HG03571 (cell line): ENCODE results near the gene CCDC137.
A peak's percentile ranks its signal among the peaks of the same experiment; 100 is the strongest.

Source experiments
- ATAC-seq: cut with Tn5 transposase; IDR thresholded peaks from one replicate; pipeline ENCODE4 v1.9.1; 2021; ENCODE audit not compliant: unreplicated experiment

CCDC137 gene

DNA sequence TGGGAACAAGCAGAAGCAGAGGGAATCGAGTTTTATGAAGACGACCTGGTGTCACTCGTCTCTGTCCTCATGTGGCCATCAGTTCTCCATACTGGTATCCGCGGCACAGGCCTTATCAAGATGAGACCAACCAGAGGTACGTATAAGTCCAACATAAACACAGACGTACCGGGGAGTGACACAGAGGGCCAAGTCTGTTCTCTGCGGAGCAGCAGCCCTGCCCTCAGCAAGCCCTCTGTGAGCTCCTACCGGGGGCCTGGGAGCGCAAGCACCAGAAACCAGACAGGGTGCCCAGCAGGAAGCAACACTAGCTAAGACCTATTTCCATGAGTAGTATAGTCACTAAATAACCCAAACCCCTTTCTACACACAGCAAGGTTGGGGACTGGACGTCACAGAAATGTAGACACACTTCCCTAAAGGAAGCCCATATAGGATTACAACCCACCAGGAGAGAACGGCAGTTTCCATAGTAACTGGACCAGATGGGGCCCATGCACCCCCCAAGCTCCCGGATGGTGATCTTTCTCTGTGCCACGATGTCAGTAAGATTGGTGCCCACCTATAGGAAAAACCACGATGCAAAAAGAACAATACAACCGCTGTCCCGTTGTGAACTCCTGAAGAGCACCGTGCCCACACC lies 16.1 kb downstream of the CCDC137 start:
- no peak for ATAC-seq

- ATAC-seq, result peak; percentile 5
Measured at GRCh38 chr17:81683208-81683583, 16.7 kb downstream of the CCDC137 start.

DNA sequence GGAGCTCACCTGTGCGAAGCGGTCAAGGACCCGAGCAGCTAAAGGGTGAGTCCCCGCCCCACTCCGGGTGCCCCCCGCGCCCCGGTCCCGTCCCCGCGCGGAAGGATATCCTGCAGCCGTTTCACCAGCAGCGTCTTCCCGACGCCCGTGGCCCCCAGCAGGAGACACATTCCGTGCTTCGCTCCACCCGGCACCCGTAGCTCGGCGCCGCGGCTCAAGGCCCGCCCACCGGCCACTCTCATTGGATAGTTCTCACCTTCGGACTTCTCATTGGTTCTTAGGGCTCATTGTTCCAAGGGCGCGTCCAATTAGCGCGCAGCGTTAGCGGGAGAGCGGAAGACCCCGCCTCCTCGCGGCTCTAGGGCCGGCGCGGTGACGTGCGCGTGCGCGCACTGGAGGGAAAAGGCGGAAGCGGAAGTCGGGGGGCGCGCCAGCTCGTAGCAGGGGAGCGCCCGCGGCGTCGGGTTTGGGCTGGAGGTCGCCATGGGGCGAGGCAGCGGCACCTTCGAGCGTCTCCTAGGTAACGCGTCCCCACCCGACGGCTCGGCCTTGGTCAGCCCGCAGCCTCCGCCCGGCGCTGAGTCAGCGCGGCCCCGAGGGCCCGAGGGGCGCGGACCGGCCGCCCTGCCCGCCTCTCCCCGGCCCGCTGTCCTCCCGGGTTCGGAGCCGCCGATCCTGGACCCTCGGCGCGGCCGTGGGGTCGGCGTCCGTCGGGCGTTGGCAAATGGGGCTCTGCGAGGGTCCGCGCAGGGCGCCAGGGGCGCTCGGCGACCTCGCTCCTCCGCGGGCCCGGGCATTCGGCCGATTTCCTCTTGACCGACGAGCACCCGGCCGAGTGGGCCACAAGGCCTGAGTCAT lies 17.3 kb downstream of the CCDC137 start, which contains the start of the genes ARL16 and HGS:
Gene ARL16, minus strand, starts transcription at position 214 of the 858 bp plus-strand sequence. Its CDS starts 44 bp downstream, at position 170.
Gene HGS, plus strand, starts transcription at position 428 of the 858 bp plus-strand sequence. Its CDS starts 56 bp downstream, at position 484.
- ATAC-seq, result peak; percentile 88

DNA sequence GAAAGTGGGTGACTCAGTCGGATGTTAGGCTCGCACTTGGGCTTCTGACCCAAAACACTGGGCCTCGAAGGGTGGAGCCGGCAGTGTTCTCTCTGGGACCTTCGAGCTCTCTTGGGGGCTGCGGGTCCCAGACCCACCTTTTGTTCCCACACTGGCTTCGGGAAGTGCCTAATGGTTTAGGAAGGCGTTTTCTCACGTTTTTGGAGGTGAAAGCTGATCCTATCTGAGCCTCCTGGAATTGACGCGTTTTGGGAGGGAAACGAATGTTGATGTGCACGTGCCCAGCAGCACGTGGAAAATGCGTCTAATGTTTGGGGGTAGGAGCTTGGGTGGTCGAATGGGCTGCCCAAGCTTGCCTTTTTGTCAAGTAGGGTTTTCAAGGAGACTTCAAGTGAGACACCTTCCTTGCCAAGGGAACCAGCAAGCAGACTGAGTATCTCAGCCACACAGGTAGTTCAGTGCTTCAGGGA lies 17.9 kb downstream of the CCDC137 start:
- ATAC-seq, result no peak

DNA sequence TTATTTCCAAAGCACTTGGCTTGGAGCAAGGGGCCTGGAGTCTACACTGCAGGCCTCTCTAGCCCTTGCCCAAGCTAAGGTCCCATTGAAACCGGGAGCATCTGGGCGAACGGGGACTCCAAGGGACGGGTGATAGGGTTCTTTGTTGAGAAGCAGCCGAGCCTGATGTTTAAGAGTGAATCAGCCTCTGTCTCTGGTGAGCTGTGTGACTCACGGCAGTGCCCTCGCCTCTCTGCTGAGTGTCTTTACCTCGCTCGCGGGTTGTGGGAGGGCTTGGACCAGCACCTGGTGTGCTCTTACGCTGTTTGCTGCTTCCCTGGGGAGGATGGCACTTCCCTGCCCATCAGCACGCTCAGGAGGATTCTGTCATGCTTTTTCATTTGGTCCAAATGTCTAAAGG lies 18.6 kb downstream of the CCDC137 start:
- no peak for ATAC-seq

GRCh38 chr17:81686614-81687013 lies 20.1 kb downstream of the CCDC137 start:
- no peak for ATAC-seq

GRCh38 chr17:81687770-81688541 lies 21.4 kb downstream of the CCDC137 start:
- ATAC-seq, result no peak

DNA sequence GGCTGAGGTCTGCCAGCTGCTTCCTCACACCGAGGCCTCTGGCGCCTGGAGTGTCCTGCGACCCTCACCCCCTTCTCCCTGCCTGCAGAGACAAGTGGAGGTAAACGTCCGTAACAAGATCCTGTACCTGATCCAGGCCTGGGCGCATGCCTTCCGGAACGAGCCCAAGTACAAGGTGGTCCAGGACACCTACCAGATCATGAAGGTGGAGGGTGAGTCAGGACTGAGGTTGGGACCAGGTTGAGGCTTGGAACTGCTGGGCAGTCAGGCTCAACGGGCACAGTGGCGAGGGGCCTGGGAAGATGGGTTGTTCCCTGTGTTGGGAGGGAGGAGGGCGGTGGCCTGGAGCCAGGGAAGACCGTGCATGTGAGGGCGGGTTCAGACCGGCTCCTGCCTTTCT lies 22.1 kb downstream of the CCDC137 start:
- ATAC-seq, result no peak

- no peak for ATAC-seq
Measured at GRCh38 chr17:81690066-81690465, 23.5 kb downstream of the CCDC137 start.

DNA sequence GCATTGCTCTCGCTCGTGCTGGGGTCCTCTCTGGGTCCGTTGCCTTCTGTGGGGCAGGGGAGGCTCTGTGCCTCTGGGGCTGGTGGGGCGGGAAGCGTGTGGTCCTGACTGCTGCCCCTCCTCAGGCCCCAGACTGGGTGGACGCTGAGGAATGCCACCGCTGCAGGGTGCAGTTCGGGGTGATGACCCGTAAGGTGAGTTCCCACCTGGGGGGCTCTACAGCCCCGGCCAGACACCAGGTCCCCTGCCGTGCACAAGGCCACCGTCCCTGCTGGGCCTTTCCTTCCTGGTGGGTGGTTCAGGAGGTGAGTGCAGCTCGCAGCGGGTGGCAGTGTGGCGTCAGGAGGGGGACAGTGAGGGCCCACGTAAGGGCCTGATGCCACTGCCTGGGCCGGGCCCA lies 24.0 kb downstream of the CCDC137 start:
- ATAC-seq, result no peak

GRCh38 chr17:81691196-81691595 lies 24.7 kb downstream of the CCDC137 start:
- no peak for ATAC-seq

GRCh38 chr17:81691608-81692007 lies 25.1 kb downstream of the CCDC137 start:
- ATAC-seq, result no peak

- no peak for ATAC-seq
Measured at GRCh38 chr17:81693509-81694210, 27.1 kb downstream of the CCDC137 start.

GRCh38 chr17:81694810-81695209 lies 28.3 kb downstream of the CCDC137 start:
- no peak for ATAC-seq

GRCh38 chr17:81695211-81695610 lies 28.7 kb downstream of the CCDC137 start:
- no peak for ATAC-seq

- no peak for ATAC-seq
Measured at GRCh38 chr17:81695801-81696200, 29.3 kb downstream of the CCDC137 start.

DNA sequence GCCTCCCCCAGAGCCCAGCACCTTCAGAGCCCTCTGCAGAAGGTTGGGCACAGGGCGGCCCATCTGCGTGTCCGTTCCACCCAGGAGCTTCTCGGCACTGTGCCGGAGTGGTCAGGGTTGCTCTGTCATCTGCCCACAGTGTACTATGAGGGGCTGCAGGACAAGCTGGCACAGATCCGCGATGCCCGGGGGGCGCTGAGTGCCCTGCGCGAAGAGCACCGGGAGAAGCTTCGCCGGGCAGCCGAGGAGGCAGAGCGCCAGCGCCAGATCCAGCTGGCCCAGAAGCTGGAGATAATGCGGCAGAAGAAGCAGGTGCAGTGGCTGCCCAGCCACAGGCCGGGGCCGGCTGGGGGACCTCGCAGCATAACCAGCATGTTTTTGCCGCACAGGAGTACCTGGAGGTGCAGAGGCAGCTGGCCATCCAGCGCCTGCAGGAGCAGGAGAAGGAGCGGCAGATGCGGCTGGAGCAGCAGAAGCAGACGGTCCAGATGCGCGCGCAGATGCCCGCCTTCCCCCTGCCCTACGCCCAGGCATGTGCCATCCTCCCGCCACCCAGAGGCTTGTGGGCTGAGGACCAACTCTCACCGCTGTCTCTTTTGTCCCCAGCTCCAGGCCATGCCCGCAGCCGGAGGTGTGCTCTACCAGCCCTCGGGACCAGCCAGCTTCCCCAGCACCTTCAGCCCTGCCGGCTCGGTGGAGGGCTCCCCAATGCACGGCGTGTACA lies 29.8 kb downstream of the CCDC137 start:
- ATAC-seq, result no peak

DNA sequence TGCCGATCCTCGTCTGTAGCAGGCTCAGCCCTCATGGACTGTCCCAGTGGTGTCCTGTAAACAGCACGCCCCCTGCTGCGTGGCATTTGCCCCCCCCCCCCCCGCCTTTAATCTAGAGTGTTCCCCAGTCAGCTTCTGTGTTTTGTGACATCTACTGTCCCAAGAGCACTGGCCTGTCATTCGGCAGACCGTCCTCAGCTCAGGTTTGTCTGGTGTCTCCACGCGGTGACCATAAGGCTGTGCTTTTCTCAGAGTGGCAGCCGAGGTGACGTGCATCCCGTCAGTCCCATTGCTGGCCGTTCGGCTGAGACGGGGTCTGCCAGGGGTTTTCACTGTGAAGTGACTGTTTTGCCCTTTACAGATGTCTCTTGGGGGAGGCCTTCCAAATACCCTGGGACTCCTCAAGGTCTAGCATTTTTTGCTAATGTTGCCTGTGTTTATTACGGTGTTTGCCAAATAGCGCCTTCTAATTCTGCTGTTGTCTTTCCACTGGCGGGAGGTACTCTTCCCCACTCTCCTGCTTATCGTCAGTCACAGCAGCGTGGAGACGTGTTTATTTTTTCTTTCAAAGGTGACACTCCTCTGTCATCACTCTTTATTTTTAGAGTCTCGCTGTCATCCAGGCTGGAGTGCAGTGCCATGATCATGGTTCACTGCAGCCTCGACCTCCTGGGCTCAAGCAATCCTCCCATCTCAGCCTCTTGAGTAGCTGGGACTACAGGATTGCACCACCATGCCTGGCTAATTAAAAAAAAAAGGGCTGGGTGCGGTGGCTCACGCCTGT lies 30.9 kb downstream of the CCDC137 start:
- no peak for ATAC-seq
